Measurements from ENCODE around the gene OOSP3.
"Not testable (repeated sequence)": the region's sequence is repeated elsewhere in the genome, so short reads cannot be mapped to it uniquely, and the experiment has no call there.

Gene OOSP3

DNA sequence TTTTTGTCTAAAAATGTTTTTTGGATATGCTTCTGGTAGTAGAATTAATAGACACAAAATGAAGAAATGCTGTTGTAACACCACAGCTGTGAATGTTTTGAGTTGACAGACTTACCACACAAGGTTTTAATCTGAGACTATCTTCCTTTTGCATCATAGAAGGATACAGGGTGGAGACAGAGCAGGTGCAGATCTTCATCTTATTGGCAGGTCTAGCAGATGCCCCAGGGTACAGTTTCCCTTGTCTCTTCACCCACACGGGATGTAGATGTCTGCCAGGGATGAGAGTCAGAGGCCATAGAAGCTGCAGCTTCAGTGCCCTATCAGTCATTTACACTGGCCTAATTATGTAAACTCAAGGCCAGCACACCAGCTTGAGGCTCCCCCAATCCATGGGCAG is 985 bp downstream of the OOSP3 start:
- ATAC-seq = no peak
- TF ChIP-seq OSR1 (CRISPR knock-in tag; IDR thresholded peaks at IDR 0.05) (no peak), BACH2 (CRISPR knock-in tag; IDR thresholded peaks at IDR 0.05; ENCODE audit: borderline replicate concordance) (no peak), ZNF8 (CRISPR knock-in tag; IDR thresholded peaks at IDR 0.05) (no peak), GLIS3 (CRISPR knock-in tag; IDR thresholded peaks at IDR 0.05) (no peak), SNAI2 (CRISPR knock-in tag; IDR thresholded peaks at IDR 0.05) (no peak), CSRNP3 (CRISPR knock-in tag; IDR thresholded peaks at IDR 0.05) (no peak), ZC3H10 (CRISPR knock-in tag; IDR thresholded peaks at IDR 0.05) (no peak), CSDC2 (CRISPR knock-in tag; IDR thresholded peaks at IDR 0.05) (no peak), RARB (CRISPR knock-in tag; IDR thresholded peaks at IDR 0.05) (no peak), ZFP30 (CRISPR knock-in tag; IDR thresholded peaks at IDR 0.05) (no peak), ZFP3 (CRISPR knock-in tag; IDR thresholded peaks at IDR 0.05) (no peak), ZNF565 (CRISPR knock-in tag; conservative IDR thresholded peaks at IDR 0.05; ENCODE audit: low read depth) (no peak), PATZ1 (CRISPR knock-in tag; IDR thresholded peaks at IDR 0.05; ENCODE audit: borderline replicate concordance) (no peak), TCF4 (CRISPR knock-in tag; IDR thresholded peaks at IDR 0.05; ENCODE audit: borderline replicate concordance) (no peak)
- TF ChIP-seq, protein P1, sequence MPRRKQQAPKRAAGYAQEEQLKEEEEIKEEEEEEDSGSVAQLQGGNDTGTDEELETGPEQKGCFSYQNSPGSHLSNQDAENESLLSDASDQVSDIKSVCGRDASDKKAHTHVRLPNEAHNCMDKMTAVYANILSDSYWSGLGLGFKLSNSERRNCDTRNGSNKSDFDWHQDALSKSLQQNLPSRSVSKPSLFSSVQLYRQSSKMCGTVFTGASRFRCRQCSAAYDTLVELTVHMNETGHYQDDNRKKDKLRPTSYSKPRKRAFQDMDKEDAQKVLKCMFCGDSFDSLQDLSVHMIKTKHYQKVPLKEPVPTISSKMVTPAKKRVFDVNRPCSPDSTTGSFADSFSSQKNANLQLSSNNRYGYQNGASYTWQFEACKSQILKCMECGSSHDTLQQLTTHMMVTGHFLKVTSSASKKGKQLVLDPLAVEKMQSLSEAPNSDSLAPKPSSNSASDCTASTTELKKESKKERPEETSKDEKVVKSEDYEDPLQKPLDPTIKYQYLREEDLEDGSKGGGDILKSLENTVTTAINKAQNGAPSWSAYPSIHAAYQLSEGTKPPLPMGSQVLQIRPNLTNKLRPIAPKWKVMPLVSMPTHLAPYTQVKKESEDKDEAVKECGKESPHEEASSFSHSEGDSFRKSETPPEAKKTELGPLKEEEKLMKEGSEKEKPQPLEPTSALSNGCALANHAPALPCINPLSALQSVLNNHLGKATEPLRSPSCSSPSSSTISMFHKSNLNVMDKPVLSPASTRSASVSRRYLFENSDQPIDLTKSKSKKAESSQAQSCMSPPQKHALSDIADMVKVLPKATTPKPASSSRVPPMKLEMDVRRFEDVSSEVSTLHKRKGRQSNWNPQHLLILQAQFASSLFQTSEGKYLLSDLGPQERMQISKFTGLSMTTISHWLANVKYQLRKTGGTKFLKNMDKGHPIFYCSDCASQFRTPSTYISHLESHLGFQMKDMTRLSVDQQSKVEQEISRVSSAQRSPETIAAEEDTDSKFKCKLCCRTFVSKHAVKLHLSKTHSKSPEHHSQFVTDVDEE (CRISPR knock-in tag; IDR thresholded peaks at IDR 0.05) = no peak
- TF ChIP-seq, protein P2, sequence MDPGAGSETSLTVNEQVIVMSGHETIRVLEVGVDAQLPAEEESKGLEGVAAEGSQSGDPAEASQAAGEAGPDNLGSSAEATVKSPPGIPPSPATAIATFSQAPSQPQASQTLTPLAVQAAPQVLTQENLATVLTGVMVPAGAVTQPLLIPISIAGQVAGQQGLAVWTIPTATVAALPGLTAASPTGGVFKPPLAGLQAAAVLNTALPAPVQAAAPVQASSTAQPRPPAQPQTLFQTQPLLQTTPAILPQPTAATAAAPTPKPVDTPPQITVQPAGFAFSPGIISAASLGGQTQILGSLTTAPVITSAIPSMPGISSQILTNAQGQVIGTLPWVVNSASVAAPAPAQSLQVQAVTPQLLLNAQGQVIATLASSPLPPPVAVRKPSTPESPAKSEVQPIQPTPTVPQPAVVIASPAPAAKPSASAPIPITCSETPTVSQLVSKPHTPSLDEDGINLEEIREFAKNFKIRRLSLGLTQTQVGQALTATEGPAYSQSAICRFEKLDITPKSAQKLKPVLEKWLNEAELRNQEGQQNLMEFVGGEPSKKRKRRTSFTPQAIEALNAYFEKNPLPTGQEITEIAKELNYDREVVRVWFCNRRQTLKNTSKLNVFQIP (CRISPR knock-in tag; IDR thresholded peaks at IDR 0.05; ENCODE audit: borderline replicate concordance, low read depth) = no peak

GRCh38 chr11:59883597-59883996 is 5.0 kb downstream of the OOSP3 start:
- TF ChIP-seq ZC3H10 (CRISPR knock-in tag; IDR thresholded peaks at IDR 0.05) = no peak
- TF ChIP-seq PATZ1 (CRISPR knock-in tag; IDR thresholded peaks at IDR 0.05; ENCODE audit: borderline replicate concordance) = no peak
- TF ChIP-seq ESRRG (CRISPR knock-in tag; IDR thresholded peaks at IDR 0.05) = no peak
- no peak for TF ChIP-seq TOX (CRISPR knock-in tag; IDR thresholded peaks at IDR 0.05; ENCODE audit: borderline replicate concordance)
- TF ChIP-seq ZFP30 (CRISPR knock-in tag; IDR thresholded peaks at IDR 0.05) = no peak
- no peak for TF ChIP-seq ZNF565 (CRISPR knock-in tag; conservative IDR thresholded peaks at IDR 0.05; ENCODE audit: low read depth)
- no peak for TF ChIP-seq ISL1 (CRISPR knock-in tag; IDR thresholded peaks at IDR 0.05)
- no peak for TF ChIP-seq OSR1 (CRISPR knock-in tag; IDR thresholded peaks at IDR 0.05)
- ATAC-seq = no peak

GRCh38 chr11:59887156-59887555 is 8.6 kb downstream of the OOSP3 start:
- not testable (repeated sequence) for ATAC-seq

DNA sequence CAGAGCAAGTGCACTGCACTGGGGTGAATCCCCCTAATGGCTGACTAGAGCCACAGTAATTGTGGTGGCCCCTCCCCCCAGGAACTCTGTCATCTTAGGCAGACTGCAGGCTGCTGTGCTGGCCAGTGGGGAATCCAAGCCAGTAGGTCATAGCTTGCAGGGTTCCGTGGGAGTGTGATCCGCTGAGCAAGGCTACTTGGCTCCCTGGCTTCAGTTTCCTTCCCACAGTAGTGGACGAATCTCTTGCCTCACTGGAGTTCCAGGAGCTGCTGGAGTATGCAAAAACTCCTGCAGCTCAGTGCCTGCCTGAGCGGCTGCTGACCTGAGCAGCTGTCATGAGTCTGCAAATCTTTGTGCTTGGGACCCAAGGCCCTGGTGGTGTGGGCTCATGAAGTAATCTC is 13.2 kb downstream of the OOSP3 start:
- ATAC-seq = no peak
- no peak for TF ChIP-seq ESRRG (CRISPR knock-in tag; IDR thresholded peaks at IDR 0.05)
- no peak for TF ChIP-seq ISL1 (CRISPR knock-in tag; IDR thresholded peaks at IDR 0.05)
- no peak for TF ChIP-seq ZNF8 (CRISPR knock-in tag; IDR thresholded peaks at IDR 0.05)
- no peak for TF ChIP-seq ARNTL (CRISPR knock-in tag; IDR thresholded peaks at IDR 0.05; ENCODE audit: borderline replicate concordance, low read depth)
- TF ChIP-seq ZFP3 (CRISPR knock-in tag; IDR thresholded peaks at IDR 0.05) = no peak
- no peak for TF ChIP-seq PPARA (CRISPR knock-in tag; IDR thresholded peaks at IDR 0.05; ENCODE audit: borderline replicate concordance)
- no peak for TF ChIP-seq ZC3H10 (CRISPR knock-in tag; IDR thresholded peaks at IDR 0.05)
- no peak for TF ChIP-seq TOX (CRISPR knock-in tag; IDR thresholded peaks at IDR 0.05; ENCODE audit: borderline replicate concordance)
- TF ChIP-seq ZNF70 (CRISPR knock-in tag; IDR thresholded peaks at IDR 0.05) = no peak
- TF ChIP-seq, protein P1 (CRISPR knock-in tag; IDR thresholded peaks at IDR 0.05) = no peak
- no peak for TF ChIP-seq TCF4 (CRISPR knock-in tag; IDR thresholded peaks at IDR 0.05; ENCODE audit: borderline replicate concordance)
- TF ChIP-seq, protein P2 (CRISPR knock-in tag; IDR thresholded peaks at IDR 0.05; ENCODE audit: borderline replicate concordance, low read depth) = no peak
